SK-N-MC (cell line): ENCODE measurements around the gene INAFM2.

Source experiments
- EZH2 ChIP-seq: fragments of 200-600 bp; sonication (generic); IDR thresholded peaks from one replicate; pipeline ENCODE4 v1.6.1; 2017; ENCODE audit warnings: antibody characterized with exemption
- FOXP2 ChIP-seq: optimal IDR thresholded peaks from 2 replicates; pipeline ENCODE3; 2011; ENCODE audit warnings: mild to moderate bottlenecking, moderate library complexity; ENCODE audit not compliant: insufficient read depth; ENCODE audit errors: extremely low read length, control extremely low read depth
- POLR2AphosphoS5 ChIP-seq: IDR thresholded peaks from 2 replicates; pipeline ENCODE4 v1.6.1; 2012; ENCODE audit warnings: mild to moderate bottlenecking, low read depth, low read length, borderline replicate concordance

- TF ChIP-seq POLR2AphosphoS5 (no peak), EZH2 (no peak), FOXP2 (no peak)
These were observed 13.2 kb upstream of the INAFM2 start for GRCh38 chr15:40310001-40310959.
